Tibial nerve (tissue), 4 donors: ENCODE measurements around the gene TDRD3.

ENCODE experiments used
- CTCF ChIP-seq, 5 experiments: fragments of 200-600 bp in 3 of 5; fragments of 450-650 bp in 2 of 5; sonication (generic) in 3 of 5; IDR thresholded peaks; one replicate each; pipeline ENCODE4 v1.5.1; 2016 to 2019; ENCODE audit warnings: antibody characterized with exemption in 5 of 5, mild to moderate bottlenecking in 3 of 5, moderate library complexity in 2 of 5
- EP300 ChIP-seq, 2 donors: sonication (generic); formaldehyde crosslinking; IDR thresholded peaks; one replicate each; pipeline ENCODE4 v1.6.1; 2017; ENCODE audit warnings: antibody characterized with exemption in 2 of 2, mild to moderate bottlenecking in 1 of 2
- POLR2A ChIP-seq, 2 donors: fragments of 450-650 bp; IDR thresholded peaks; one replicate each; pipeline ENCODE4 v1.6.1; 2017; ENCODE audit warnings: antibody characterized with exemption in 2 of 2, mild to moderate bottlenecking in 2 of 2, moderate library complexity in 2 of 2

GRCh38 chr13:60494296-60494695 is 97.3 kb downstream of the TDRD3 start:
- TF ChIP-seq POLR2A (IDR thresholded peaks at IDR 0.05), result no peak
- TF ChIP-seq CTCF (IDR thresholded peaks at IDR 0.05), result no peak
- no peak for TF ChIP-seq EP300 (IDR thresholded peaks at IDR 0.05)
